Stimulated activated CD8-positive, alpha-beta memory T cell treated with anti-CD3 and anti-CD28 coated beads, Interleukin-12 subunit alpha, Interleukin-12 subunit beta, amount 100 ng/mL, for 4 hours (primary cell): ENCODE results near the gene ATP6V0A4.

ENCODE experiments used
- DNase-seq: peaks from one replicate; pipeline ENCODE4 v3.0.0-alpha.2; 2020; ENCODE audit warnings: low read depth

The ATP6V0A4 gene

DNA sequence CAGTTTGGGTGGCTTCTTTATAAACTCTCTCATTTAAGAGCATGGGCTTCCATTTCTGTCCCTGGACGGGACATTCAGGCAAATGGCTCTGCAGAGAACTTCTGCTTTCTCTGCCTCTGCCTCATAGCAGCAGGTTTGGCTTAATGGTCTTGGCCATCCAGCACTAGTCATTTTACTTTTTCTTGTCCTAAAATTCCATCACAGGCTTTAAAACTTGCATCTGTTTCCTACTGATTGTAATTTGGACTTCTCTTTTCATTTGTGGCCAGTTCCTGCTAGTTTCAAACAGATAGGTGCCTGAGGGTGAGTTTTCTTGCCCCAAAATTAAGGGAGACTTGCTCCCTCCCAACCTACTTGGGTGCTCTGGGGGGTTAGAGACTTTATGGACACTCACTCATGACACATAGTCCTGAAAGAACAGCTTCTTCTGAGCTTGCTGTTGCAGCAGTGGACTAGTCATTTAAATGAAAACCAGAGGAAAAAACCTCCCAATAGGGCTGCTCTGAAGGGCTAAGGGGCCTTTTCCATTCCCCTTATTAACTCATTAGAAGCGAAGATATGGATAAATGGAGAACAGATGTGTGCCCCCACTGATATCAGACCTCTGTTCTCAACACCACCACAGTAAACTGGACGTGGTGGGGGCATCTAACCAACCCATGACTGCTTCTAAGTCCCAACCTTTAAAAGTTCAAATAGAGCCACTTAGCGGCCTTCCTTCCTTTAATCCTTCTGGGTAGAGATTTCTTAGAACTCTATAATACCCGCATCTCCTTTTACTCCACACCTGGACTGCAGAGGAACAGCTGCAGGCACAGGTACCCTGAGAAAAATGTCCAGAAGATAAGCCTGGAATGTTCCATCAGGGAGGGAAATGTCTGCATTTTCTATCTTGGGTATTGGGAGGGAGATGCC, 135.7 kb downstream of the ATP6V0A4 start:
- DNase-seq: no peak

DNA sequence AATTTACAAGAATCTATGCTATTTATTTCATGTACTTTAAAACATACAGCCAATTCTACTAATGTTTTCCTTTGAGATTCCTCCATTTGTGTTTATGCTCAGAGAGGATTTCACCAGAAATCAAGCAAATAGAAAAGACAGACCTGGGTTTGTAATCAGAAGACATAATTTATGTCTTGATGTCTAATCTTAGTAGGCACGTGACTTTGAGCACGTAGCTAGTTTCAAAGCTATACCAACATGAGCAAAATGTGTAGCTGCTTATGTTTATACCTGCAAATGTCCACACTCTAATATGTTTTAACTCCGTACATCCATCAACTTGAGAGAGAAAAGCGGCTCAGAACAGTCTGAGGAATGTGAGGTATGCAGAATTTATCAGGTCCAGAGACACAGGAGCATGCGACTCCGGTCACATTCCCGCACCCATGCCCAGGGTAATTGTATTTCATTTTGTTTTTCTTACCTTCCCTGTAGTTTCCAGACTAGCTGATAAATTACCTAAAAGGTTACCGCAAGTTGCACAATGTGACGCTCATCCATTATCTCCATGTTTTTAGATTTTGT, 136.8 kb downstream of the ATP6V0A4 start:
- no peak for DNase-seq

DNA sequence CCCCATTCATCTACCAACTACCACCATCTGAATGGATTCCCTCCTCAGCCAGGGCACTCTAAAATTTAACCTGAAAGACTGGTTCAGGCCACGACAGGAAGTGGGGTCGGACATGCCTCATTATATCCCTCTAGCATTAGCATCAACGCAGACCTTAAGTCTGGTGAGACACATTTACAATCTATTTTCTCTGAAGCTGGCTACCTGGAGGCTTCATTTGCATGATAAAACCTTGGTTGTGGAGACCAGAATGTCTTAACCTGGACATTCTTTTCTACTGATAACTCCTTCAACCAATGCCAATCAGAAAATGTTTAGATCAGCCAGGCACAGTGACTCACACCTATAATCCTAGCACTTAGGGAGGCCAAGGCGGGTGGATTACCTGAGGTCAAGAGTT, 139.1 kb downstream of the ATP6V0A4 start:
- DNase-seq: no peak

DNA sequence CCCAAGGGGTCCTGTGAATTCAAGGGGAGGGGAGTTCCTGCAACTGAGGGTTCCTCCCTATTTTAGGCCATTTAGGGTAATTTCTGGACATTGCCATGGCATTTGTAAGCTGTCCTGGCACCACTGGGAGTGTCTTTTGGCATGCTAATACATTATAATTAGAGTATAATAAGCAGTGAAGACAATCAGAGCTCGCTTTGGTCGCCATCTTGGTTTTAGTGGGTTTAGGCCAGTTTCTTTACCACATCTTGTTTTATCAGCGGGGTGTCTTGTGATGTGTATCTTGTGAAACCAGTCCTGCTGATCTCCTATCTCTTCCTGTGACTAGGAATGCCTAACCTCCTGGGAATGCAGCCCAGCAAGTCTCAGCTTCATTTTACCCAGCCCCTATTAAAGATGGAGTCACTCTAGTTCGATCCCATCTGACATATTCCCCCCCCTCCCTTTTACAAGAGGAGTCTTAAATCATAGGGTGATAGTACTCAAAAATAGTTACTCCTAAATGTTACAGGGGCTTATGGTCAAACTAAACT, 140.1 kb downstream of the ATP6V0A4 start:
- DNase-seq: no peak

DNA sequence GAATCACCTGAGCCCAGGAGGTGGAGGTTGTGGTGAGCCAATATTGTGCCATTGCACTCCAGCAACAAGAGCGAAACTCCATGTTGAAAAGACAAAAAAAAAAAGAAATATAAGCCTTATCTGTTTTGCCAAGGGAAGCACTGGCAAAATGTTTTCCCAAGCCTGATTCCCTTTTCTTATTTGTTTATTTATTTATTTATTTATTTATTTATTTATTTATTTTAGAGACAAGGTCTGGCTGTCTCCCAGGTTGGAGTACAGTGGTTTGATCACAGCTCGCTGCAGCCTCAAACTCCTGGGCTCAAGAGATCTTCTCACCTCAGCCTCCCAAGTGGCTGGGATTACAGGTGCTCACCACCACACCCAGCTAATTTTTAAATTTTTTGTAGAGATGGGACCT, 141.0 kb downstream of the ATP6V0A4 start:
- no peak for DNase-seq
